Measurements from ENCODE around the gene SH3RF3.
"Not testable (repeated sequence)": the region's sequence is repeated elsewhere in the genome, so short reads cannot be mapped to it uniquely, and the experiment has no call there.

The SH3RF3 gene

DNA sequence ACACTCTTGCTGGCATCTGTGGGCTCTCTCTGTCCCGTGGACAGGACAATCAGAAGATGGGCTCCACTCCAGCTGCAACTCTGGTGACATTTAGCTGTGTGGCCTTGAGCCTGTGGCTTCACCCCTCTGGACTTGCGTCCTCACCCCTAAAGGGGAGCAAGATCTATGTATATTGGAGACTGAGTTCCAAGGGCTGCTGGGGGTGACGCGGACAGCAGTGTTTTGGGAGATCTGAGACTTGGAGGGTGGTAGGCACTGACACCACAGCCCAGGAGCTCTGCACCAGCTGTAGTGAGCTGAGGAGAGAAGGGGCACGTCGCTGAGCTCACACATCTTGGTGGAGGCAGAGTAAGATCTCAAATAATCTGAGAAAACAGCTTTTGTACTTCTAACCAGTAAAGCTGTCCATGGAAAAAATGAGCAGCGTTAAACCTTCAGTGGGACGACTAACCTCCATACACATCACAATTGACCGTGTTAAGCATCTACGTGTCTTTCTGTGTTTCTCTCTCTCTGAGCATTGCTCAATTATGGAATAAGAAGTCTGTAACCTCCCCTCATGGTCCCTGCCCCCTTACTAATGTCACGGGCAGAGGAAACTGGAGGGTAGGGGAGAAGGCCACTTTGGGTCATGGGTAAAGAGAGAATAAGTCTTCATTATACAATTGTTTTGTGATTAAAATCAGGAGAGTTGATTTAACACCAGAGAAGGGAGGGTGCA is 85.8 kb downstream of the SH3RF3 start:
- peaks cover 2% of the 10 kb centered on the region for H3K4me1 ChIP-seq (ENCODE audit: insufficient read depth, insufficient read length)
- H3K9ac ChIP-seq (ENCODE audit: insufficient read length, low read depth): no peak overlapping the region
- H3K9me3 ChIP-seq (ENCODE audit: insufficient read depth, low read length): no peaks in the 10 kb centered on the region
- peaks cover 4% of the 10 kb centered on the region for H3K27me3 ChIP-seq (ENCODE audit: insufficient read depth, insufficient read length)
- DNase-seq (ENCODE audit: low read depth, low spot score): no peak
- TF ChIP-seq SUZ12 (IDR thresholded peaks at IDR 0.05; ENCODE audit: extremely low read depth, insufficient read depth, insufficient read length) (no peak), ZNF274 (IDR thresholded peaks at IDR 0.05; ENCODE audit: low read depth, low read length) (no peak), YY1 (IDR thresholded peaks at IDR 0.05; ENCODE audit: insufficient read depth, insufficient read length) (no peak)
- H3K4me3 ChIP-seq (ENCODE audit: insufficient read length, low read depth): no peak overlapping the region
- no peaks in the 10 kb centered on the region for H3K36me3 ChIP-seq (ENCODE audit: insufficient read depth, insufficient read length, low read length)

DNA sequence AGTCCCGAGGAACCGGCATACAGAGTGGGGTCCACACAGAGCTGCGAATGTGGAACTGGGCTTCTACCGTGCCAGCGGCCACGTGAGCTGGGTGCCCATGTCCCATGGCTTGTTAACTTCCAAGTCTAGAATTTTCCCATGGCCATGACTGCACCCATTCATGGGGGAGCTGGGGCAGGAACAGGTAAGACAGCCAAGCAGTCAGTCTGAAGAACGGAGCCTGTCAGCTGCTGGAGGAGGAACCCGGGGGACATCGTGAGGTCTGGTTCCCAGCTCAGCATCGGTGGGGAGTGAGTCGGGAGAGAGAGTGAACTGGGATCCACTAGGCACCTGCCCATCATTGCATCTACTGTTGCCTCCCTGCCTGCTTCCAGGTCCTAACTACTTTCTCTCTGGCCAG is 86.9 kb downstream of the SH3RF3 start:
- Histone ChIP-seq H3K4me1 (ENCODE audit: insufficient read depth, insufficient read length) (peaks cover 2% of the 10 kb centered on the region), H3K9ac (ENCODE audit: insufficient read length, low read depth) (no peak overlapping the region), H3K36me3 (ENCODE audit: insufficient read depth, insufficient read length, low read length) (no peaks in the 10 kb centered on the region), H3K27me3 (ENCODE audit: insufficient read depth, insufficient read length) (peaks cover 4% of the 10 kb centered on the region), H3K4me3 (ENCODE audit: insufficient read length, low read depth) (no peak overlapping the region), H3K9me3 (ENCODE audit: insufficient read depth, low read length) (no peaks in the 10 kb centered on the region)
- no peak for TF ChIP-seq SUZ12 (IDR thresholded peaks at IDR 0.05; ENCODE audit: extremely low read depth, insufficient read depth, insufficient read length)
- no peak for TF ChIP-seq ZNF274 (IDR thresholded peaks at IDR 0.05; ENCODE audit: low read depth, low read length)
- no peak for TF ChIP-seq YY1 (IDR thresholded peaks at IDR 0.05; ENCODE audit: insufficient read depth, insufficient read length)
- no peak for DNase-seq (ENCODE audit: low read depth, low spot score)

DNA sequence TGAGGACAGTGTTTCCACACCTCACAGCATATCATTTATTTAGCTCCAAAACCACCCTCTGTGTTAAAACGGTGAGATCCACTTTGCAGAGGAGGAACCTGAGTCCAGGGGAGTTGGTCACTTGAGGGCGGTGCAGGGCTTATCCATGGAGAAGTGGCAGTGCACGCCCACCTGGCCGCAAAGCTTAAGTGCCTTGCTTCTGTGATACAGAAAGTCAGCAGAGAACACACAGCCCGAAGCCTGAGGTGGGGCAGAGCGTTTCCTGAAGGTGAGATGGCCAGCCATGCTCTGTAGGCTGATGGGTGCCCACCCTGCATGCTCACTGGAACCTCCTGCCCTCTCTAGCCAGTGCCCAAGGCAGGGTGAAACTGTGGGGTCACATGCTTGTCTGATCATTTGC is 87.3 kb downstream of the SH3RF3 start:
- no peak for TF ChIP-seq SUZ12 (IDR thresholded peaks at IDR 0.05; ENCODE audit: extremely low read depth, insufficient read depth, insufficient read length)
- no peak for TF ChIP-seq YY1 (IDR thresholded peaks at IDR 0.05; ENCODE audit: insufficient read depth, insufficient read length)
- TF ChIP-seq ZNF274 (IDR thresholded peaks at IDR 0.05; ENCODE audit: low read depth, low read length): no peak
- no peaks in the 10 kb centered on the region for H3K36me3 ChIP-seq (ENCODE audit: insufficient read depth, insufficient read length, low read length)
- no peaks in the 10 kb centered on the region for H3K9me3 ChIP-seq (ENCODE audit: insufficient read depth, low read length)

DNA sequence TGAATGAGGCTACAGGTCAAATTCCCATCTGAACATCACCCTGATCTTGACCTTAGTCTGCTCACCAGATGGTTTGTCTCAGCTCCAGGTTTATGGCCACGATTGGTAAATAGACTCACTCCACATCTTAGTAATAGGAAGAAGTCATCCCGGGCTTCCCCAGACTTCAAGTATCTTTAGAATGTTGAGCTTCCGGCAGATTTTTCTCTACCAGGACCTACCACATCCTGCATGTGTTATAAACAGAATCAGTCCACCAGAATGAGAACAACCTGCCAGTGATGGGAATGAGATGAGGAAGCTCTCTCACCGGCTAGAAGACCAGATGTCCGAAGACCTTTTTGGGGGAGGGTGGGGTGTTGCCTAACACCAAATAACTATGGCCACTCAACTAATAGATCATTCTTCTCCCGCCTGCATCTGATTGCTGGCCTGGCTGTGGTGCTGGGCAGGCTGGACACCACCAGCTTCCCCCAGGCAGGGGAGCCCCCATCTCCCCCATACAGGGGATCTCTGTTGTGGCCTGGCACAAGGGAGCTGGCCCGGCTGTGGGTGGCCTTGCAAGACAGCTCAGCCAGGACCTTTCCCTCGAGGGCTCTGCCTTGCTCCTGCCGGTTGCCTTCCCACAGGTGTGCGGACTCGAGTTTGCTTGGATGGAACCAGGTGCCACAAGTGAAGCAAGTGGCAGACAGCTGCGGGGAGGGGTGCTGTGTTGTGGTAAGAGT is 88.5 kb downstream of the SH3RF3 start:
- TF ChIP-seq ZNF274 (IDR thresholded peaks at IDR 0.05; ENCODE audit: low read depth, low read length) (no peak), SUZ12 (IDR thresholded peaks at IDR 0.05; ENCODE audit: extremely low read depth, insufficient read depth, insufficient read length) (no peak), YY1 (IDR thresholded peaks at IDR 0.05; ENCODE audit: insufficient read depth, insufficient read length) (no peak)
- Histone ChIP-seq H3K36me3 (ENCODE audit: insufficient read depth, insufficient read length, low read length) (no peaks in the 10 kb centered on the region), H3K4me3 (ENCODE audit: insufficient read length, low read depth) (no peak overlapping the region), H3K4me1 (ENCODE audit: insufficient read depth, insufficient read length) (no peaks in the 10 kb centered on the region), H3K27me3 (ENCODE audit: insufficient read depth, insufficient read length) (peaks cover 4% of the 10 kb centered on the region), H3K9me3 (ENCODE audit: insufficient read depth, low read length) (no peaks in the 10 kb centered on the region), H3K9ac (ENCODE audit: insufficient read length, low read depth) (no peak overlapping the region)
- no peak for DNase-seq (ENCODE audit: low read depth, low spot score)

More for the DNA sequence above, 87.3 kb downstream of the SH3RF3 start:
- Histone ChIP-seq H3K27me3 (ENCODE audit: insufficient read depth, insufficient read length) (peaks cover 4% of the 10 kb centered on the region), H3K4me1 (ENCODE audit: insufficient read depth, insufficient read length) (peaks cover under 1% of the 10 kb centered on the region), H3K4me3 (ENCODE audit: insufficient read length, low read depth) (no peak overlapping the region), H3K9ac (ENCODE audit: insufficient read length, low read depth) (no peak overlapping the region)
- DNase-seq (ENCODE audit: low read depth, low spot score): no peak

DNA sequence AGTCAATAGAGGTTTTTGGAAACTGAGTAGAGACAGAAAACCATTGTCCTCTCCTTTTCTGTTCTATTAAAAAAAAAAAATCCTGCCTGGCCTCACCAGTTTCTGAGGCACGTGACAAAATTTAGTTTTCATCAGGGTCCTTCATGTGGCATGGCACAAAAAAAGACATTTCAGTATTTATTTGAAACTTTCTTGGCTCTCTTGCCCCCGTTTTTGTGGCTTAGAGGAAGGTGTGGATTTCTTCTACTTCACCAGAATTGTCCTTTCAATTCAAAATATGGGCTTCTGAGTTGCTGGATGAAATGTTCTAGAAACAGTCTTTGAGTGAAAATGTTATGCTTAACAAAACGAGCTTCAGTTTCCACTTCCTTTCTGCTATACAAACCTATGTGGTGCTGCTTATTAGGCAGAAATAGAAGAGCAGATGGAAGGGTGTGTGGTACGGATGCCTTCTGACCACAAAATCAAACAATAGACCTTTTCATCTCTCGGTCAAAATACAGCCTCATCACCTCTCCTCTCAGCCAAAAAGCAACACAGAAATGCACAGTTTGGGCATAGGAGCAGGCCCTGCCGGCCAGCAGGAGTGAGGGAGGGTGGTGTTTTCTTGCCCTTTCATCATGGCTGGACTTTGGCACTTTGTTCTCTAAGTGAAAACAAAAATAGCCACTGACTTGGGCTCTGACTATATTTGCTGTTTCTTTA is 89.2 kb downstream of the SH3RF3 start:
- Histone ChIP-seq H3K27me3 (ENCODE audit: insufficient read depth, insufficient read length) (peaks cover 4% of the 10 kb centered on the region), H3K36me3 (ENCODE audit: insufficient read depth, insufficient read length, low read length) (no peaks in the 10 kb centered on the region), H3K4me1 (ENCODE audit: insufficient read depth, insufficient read length) (no peaks in the 10 kb centered on the region), H3K9ac (ENCODE audit: insufficient read length, low read depth) (no peak overlapping the region), H3K9me3 (ENCODE audit: insufficient read depth, low read length) (no peaks in the 10 kb centered on the region), H3K4me3 (ENCODE audit: insufficient read length, low read depth) (no peak overlapping the region)
- DNase-seq (ENCODE audit: low read depth, low spot score): no peak
- TF ChIP-seq ZNF274 (IDR thresholded peaks at IDR 0.05; ENCODE audit: low read depth, low read length): no peak
- TF ChIP-seq SUZ12 (IDR thresholded peaks at IDR 0.05; ENCODE audit: extremely low read depth, insufficient read depth, insufficient read length): no peak
- no peak for TF ChIP-seq YY1 (IDR thresholded peaks at IDR 0.05; ENCODE audit: insufficient read depth, insufficient read length)

DNA sequence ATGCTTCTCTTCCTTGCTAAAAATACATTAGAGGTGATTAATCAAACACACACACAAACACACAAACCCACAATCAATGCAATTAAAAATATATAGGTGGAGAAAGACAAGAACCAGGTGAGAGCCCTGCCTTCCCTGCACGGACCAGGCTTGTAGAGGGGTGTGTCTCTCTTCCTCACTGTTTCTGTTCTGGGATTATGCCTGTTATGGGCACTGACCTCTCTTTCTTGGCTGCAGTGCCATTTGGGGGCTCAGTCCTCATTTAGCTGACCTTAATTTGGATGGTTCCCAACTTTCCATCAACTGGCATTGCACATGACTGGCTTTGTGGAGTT is 89.8 kb downstream of the SH3RF3 start:
- Histone ChIP-seq H3K4me3 (ENCODE audit: insufficient read length, low read depth) (no peak overlapping the region), H3K36me3 (ENCODE audit: insufficient read depth, insufficient read length, low read length) (no peaks in the 10 kb centered on the region), H3K9me3 (ENCODE audit: insufficient read depth, low read length) (no peaks in the 10 kb centered on the region), H3K4me1 (ENCODE audit: insufficient read depth, insufficient read length) (no peaks in the 10 kb centered on the region), H3K9ac (ENCODE audit: insufficient read length, low read depth) (no peak overlapping the region), H3K27me3 (ENCODE audit: insufficient read depth, insufficient read length) (peaks cover 4% of the 10 kb centered on the region)
- TF ChIP-seq YY1 (IDR thresholded peaks at IDR 0.05; ENCODE audit: insufficient read depth, insufficient read length) (no peak), SUZ12 (IDR thresholded peaks at IDR 0.05; ENCODE audit: extremely low read depth, insufficient read depth, insufficient read length) (no peak), ZNF274 (IDR thresholded peaks at IDR 0.05; ENCODE audit: low read depth, low read length) (no peak)
- DNase-seq (ENCODE audit: low read depth, low spot score): no peak

DNA sequence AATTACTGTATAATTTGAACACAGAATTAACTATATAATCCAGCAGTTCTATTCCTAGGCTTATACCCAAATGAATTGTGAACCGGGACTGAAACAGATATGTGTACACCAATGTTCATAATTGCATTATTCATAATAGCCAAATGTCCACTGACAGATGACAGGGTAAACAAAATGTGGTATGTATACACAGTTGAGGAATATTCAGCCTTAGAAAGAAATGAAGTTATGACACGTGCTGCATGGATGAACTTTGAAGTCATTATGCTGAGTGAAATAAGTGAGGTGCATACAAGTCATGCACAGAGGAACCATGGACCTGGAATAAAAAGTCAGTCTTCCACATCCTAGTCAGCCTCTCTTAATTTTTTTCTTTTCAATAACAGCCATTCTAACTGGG is 91.9 kb downstream of the SH3RF3 start:
- TF ChIP-seq YY1 (IDR thresholded peaks at IDR 0.05; ENCODE audit: insufficient read depth, insufficient read length) (no peak), ZNF274 (IDR thresholded peaks at IDR 0.05; ENCODE audit: low read depth, low read length) (no peak), SUZ12 (IDR thresholded peaks at IDR 0.05; ENCODE audit: extremely low read depth, insufficient read depth, insufficient read length) (no peak)
- Histone ChIP-seq H3K4me3 (ENCODE audit: insufficient read length, low read depth) (no peak overlapping the region), H3K36me3 (ENCODE audit: insufficient read depth, insufficient read length, low read length) (no peaks in the 10 kb centered on the region), H3K27me3 (ENCODE audit: insufficient read depth, insufficient read length) (no peaks in the 10 kb centered on the region), H3K9me3 (ENCODE audit: insufficient read depth, low read length) (no peaks in the 10 kb centered on the region), H3K9ac (ENCODE audit: insufficient read length, low read depth) (no peak overlapping the region), H3K4me1 (ENCODE audit: insufficient read depth, insufficient read length) (no peaks in the 10 kb centered on the region)
- no peak for DNase-seq (ENCODE audit: low read depth, low spot score)

DNA sequence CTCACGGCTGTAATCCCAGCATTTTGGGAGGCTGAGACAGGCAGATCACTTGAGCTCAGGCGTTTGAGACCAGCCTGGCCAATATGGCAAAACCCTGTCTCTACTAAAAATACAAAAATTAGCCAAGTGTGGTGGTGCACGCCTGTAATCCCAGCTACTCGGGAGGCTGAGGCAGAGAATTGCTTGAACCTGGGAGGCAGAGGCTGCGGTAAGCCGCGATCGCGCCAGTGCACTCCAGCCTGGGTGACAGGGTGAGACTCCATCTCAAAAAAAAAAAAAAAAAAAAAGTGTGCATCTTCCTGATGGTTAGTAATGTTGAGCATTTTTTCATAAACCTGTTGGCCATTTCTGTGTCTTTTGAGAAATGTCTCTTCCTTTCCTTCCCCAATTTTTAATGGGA is 92.3 kb downstream of the SH3RF3 start:
- not testable (repeated sequence) for H3K27me3 ChIP-seq (ENCODE audit: insufficient read depth, insufficient read length); H3K9ac ChIP-seq (ENCODE audit: insufficient read length, low read depth); H3K9me3 ChIP-seq (ENCODE audit: insufficient read depth, low read length); H3K36me3 ChIP-seq (ENCODE audit: insufficient read depth, insufficient read length, low read length); H3K4me3 ChIP-seq (ENCODE audit: insufficient read length, low read depth); H3K4me1 ChIP-seq (ENCODE audit: insufficient read depth, insufficient read length); DNase-seq (ENCODE audit: low read depth, low spot score)

Measured in NT2/D1 (cell line).